Activated naive CD4-positive, alpha-beta T cell treated with anti-CD3 and anti-CD28 coated beads for 36 hours (primary cell): ENCODE measurements around the gene DDX42. TPM values are rescaled to one million over a fixed set of nuclear protein-coding genes. Genes with fewer than 3 reads are reported as not detected.
"Not testable (repeated sequence)": the region's sequence is repeated elsewhere in the genome, so short reads cannot be mapped to it uniquely, and the experiment has no call there.

Experiments used
- CTCF ChIA-PET: fragments of 350-600 bp; sonication (Branson Sonifier 250); formaldehyde crosslinking; loops from one replicate; lab custom pipeline; 2021; ENCODE audit warnings: antibody characterized with exemption; lab: Charles Lee
- DNase-seq: peaks from one replicate; pipeline ENCODE4 v3.0.0-alpha.2; 2020
- H3K27ac Mint-ChIP-seq: one replicate; pipeline ENCODE4 v1.8.0; 2021; ENCODE audit warnings: mild to moderate bottlenecking, mixed read lengths
- H3K27me3 Mint-ChIP-seq: one replicate; pipeline ENCODE4 v1.8.0; 2021; ENCODE audit warnings: low read depth, mixed read lengths
- H3K36me3 Mint-ChIP-seq: one replicate; pipeline ENCODE4 v1.8.0; 2021; ENCODE audit warnings: low read depth, mixed read lengths
- H3K4me1 Mint-ChIP-seq: one replicate; pipeline ENCODE4 v1.8.0; 2021; ENCODE audit warnings: low read depth, mixed read lengths
- H3K4me3 Mint-ChIP-seq: one replicate; pipeline ENCODE4 v1.8.0; 2021; ENCODE audit warnings: mild to moderate bottlenecking, moderate library complexity, mixed read lengths
- H3K9me3 Mint-ChIP-seq: one replicate; pipeline ENCODE4 v1.8.0; 2021; ENCODE audit warnings: mixed read lengths
- intact Hi-C: fragments of 100-400 bp; cut with micrococcal nuclease; formaldehyde crosslinking; loops from one replicate; pipeline ENCODE4 v1.15.1; 2023
- total RNA-seq, 2 experiments: library from RNA; stranded (reverse); gene quantifications; one replicate each; pipeline ENCODE4 v1.2.3, GENCODE V29; 2021

The DDX42 gene
- total RNA-seq, 2 experiments from 2014 or later, result 91.7 to 92.9 TPM

DNA sequence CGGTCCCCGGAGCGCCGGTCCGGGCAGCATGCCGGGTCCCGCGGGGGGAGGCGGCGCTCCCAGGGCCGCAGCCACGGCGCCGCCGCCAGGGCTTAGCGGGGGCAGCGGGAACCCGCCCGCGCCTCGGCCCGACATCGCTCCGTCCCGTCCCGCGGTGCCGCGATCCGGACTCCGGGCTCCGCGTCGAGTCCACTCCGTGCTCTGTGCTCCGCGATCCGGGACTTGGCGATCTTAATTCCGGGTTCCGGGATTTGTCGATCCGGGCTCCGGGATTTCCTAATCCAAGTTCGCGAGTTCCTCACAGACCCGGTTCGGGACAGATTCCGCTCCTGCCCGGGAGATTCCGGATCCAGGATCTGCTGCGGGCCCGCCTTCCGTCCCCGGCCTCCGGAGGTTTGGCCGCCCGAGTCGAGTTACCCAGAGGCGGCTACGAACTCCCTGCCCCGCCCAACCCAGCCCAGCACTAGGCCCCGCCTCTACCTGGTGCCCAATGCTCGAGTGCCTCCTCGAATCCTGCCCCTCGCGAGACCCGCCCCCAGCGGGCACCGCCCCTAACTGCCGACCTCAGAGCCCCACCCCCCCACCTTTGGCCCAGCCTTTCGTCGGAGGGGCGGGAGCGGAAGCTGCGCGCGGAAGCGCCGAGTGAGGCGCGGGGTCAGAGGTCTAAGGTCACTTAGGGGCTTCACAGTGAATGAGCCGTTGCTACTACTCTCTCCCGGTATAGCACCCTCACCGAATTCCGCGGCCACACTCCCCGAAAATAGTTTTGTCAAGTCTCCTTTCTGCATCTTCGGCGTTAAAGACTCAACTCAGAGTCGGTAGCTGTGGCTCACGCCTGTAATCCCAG is 68.8 kb downstream of the DDX42 start, which contains the start of gene SMARCD2:
SMARCD2 (minus strand) TSS at position 146 of the 847 bp plus-strand sequence; CDS start at position 135, 11 bp downstream.
- Mint-ChIP-seq H3K36me3 (peaks cover 3% of the 10 kb centered on the region), H3K27ac (peak within 1 kb of the TSS; percentile 94), H3K9me3 (no peaks in the 10 kb centered on the region), H3K4me1 (peaks cover 40% of the 10 kb centered on the region), H3K4me3 (peak within 1 kb of the TSS; percentile 94), H3K27me3 (no peaks in the 10 kb centered on the region)
- intact Hi-C loops, result loop anchor here (1.0 to 2.0 kb wide), 8 partner anchors 15 to 302 kb away; partner anchors contain the start of genes CCDC47, DCAF7, ERN1 and FTSJ3
- CTCF ChIA-PET, result interaction anchor here (1.5 to 1.6 kb wide), 3 partner anchors 8 to 17 kb away, joined by 4 to 14 read pairs (median 4); partner anchors contain the start of genes FTSJ3 and PSMC5
- peak; percentile 100 for DNase-seq

DNA sequence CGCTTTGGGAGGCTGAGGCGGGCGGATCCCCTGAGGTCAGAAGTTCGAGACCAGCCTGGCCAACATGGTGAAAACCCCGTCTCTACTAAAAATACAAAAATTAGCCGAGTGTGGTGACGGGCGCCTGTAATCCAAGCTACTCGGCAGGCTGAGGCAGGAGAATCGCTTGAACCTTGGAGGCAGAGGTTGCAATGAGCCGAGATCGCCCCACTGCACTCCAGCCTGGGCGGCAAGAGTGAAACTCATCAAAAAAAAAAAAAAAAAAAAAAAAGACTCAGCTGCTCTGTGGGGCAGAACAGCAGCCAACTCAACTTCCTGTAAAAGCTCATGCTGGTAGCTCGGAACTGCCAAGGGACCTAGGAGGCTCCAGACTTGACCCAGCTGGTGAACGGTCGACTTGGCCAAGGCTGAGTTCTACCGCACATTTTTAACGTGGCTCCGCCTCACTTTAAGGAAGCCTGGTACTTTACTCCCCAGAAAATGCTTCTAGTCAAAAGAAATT is 69.5 kb downstream of the DDX42 start:
- CTCF ChIA-PET, result interaction anchor here (0.6 to 1.6 kb wide), 5 partner anchors 8 to 501 kb away, joined by 3 to 14 read pairs (median 4); partner anchors contain the start of genes FTSJ3 and PSMC5
- H3K36me3 Mint-ChIP-seq, H3K27me3 Mint-ChIP-seq, H3K9me3 Mint-ChIP-seq: not testable (repeated sequence)
- intact Hi-C loops, result loop anchor here (1.0 to 2.0 kb wide), 8 partner anchors 16 to 301 kb away; partner anchors contain the start of genes CCDC47, DCAF7, ERN1 and FTSJ3
- peaks cover 42% of the 10 kb centered on the region for H3K4me1 Mint-ChIP-seq
- H3K4me3 Mint-ChIP-seq, result peak overlapping the region; percentile 91
- DNase-seq, result peak; percentile 53
- H3K27ac Mint-ChIP-seq, result peak overlapping the region; percentile 94

DNA sequence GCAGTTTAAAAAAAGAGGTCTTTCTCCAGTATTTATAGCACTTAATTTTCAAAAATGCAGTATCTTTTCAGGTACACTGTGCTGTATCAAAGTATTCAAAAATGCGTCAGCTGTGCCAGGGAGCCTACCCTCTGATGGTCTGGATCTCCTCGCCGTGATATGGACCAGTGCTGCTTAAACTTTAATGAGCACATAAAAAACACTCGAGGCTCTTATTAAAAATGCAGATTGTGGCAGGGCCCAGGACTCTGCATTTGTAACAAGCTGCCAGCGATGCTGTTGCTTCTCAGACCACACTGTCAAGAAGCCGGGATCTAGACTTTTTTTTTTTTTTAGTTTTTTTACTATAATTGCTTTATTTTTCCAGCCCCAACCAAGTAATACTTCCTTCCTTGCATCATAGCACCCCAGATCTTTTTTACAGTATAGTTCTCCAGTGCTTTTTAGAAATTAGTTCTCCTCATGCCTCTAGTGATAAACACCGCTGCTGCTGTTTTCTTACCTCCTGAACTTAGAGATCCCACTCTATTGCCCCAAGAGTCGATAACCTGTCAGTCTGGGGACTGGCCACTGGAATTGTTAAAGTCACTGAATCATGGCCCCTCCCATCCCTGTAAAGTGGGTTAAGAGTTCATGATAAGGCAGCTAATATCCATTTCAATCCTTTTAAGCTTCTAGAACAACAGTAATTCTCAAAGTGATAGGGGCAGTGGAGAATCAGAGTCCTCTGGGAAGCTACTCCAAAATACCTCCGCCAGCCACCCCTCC is 70.1 kb downstream of the DDX42 start:
- intact Hi-C loops, result loop anchor here (1.0 to 2.0 kb wide), 8 partner anchors 17 to 301 kb away; partner anchors contain the start of genes CCDC47, DCAF7, ERN1 and FTSJ3
- H3K4me3 Mint-ChIP-seq, result peak overlapping the region; percentile 91
- peak overlapping the region; percentile 94 for H3K27ac Mint-ChIP-seq
- H3K36me3 Mint-ChIP-seq, result peaks cover 5% of the 10 kb centered on the region
- CTCF ChIA-PET, result interaction anchor here (0.5 to 4.9 kb wide), 10 partner anchors 9 to 500 kb away, joined by 3 to 38 read pairs (median 4); partner anchors contain the start of genes CCDC47, DDX42, FTSJ3 and PSMC5
- H3K4me1 Mint-ChIP-seq, result peaks cover 43% of the 10 kb centered on the region
- H3K9me3 Mint-ChIP-seq, result peaks cover 2% of the 10 kb centered on the region
- H3K27me3 Mint-ChIP-seq, result no peaks in the 10 kb centered on the region
- DNase-seq, result no peak

DNA sequence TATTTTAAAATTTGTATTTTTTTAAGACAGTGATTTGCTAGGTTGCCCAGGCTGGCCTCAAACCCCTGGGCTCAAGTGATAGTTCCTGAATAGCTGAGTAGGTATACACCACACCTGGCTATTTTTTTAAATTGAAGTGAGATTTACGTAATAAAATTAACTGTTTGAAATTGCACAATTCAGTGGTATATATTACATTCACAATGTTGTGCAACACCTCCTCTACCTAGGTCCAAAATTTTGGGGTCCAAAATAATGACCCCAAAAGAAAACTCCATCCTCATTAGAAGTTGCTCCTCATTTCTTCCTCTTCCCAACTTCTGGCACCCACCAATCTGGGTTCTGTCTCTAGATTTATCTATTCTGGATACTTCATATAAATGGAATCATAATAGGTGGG is 71.5 kb downstream of the DDX42 start:
- Mint-ChIP-seq H3K4me1 (peaks cover 37% of the 10 kb centered on the region), H3K27me3 (no peaks in the 10 kb centered on the region), H3K4me3 (no peak overlapping the region), H3K36me3 (peaks cover 2% of the 10 kb centered on the region), H3K27ac (no peak overlapping the region), H3K9me3 (peaks cover 2% of the 10 kb centered on the region)
- CTCF ChIA-PET, result interaction anchor here (1.6 to 4.9 kb wide), 2 partner anchors 14 to 20 kb away, joined by 7 to 38 read pairs; no protein-coding TSS in a partner anchor
- DNase-seq, result no peak
- intact Hi-C loops, result no loop called here

DNA sequence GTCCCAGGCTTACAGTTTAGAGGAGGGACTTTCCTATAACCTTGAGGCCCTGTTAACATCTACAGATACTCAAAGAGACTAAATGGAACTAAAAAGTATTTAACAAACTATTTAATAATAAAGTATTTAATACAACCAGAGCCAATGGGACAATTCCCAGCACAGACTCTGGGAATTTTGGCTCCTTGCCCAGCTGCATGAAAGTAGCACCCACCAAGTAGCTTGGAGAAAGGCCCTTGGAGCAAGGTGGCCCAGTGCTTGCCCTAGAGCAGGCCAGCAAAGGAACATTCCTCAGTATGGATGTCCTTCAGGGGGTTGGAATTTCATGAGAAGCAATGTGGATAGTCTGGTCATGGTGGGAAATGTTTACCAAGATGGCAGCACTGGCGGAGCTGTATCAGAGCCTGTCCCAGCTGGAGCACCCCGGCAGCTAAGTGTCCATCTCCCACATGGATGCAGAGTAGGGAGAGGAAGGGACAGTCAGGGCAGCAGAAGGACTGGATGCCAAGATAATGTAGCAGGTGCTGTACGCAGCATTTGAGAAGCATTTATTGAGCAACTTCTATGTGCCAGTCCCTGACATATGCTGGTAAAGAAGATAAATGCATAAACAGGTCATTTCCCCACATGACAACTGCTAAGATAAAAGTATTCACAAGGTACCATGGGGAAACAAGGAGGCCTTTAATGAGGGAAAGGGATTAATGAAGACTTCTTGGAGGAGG is 73.7 kb downstream of the DDX42 start:
- H3K4me3 Mint-ChIP-seq, result peak overlapping the region; percentile 75
- no peak for DNase-seq
- H3K36me3 Mint-ChIP-seq, result peaks cover 1% of the 10 kb centered on the region
- no peaks in the 10 kb centered on the region for H3K27me3 Mint-ChIP-seq
- peaks cover 28% of the 10 kb centered on the region for H3K4me1 Mint-ChIP-seq
- no peak overlapping the region for H3K27ac Mint-ChIP-seq
- CTCF ChIA-PET, result interaction anchor here (1.5 to 4.9 kb wide), 4 partner anchors 10 to 169 kb away, joined by 3 to 38 read pairs (median 8); no protein-coding TSS in a partner anchor
- peaks cover 2% of the 10 kb centered on the region for H3K9me3 Mint-ChIP-seq
- intact Hi-C loops, result no loop called here

DNA sequence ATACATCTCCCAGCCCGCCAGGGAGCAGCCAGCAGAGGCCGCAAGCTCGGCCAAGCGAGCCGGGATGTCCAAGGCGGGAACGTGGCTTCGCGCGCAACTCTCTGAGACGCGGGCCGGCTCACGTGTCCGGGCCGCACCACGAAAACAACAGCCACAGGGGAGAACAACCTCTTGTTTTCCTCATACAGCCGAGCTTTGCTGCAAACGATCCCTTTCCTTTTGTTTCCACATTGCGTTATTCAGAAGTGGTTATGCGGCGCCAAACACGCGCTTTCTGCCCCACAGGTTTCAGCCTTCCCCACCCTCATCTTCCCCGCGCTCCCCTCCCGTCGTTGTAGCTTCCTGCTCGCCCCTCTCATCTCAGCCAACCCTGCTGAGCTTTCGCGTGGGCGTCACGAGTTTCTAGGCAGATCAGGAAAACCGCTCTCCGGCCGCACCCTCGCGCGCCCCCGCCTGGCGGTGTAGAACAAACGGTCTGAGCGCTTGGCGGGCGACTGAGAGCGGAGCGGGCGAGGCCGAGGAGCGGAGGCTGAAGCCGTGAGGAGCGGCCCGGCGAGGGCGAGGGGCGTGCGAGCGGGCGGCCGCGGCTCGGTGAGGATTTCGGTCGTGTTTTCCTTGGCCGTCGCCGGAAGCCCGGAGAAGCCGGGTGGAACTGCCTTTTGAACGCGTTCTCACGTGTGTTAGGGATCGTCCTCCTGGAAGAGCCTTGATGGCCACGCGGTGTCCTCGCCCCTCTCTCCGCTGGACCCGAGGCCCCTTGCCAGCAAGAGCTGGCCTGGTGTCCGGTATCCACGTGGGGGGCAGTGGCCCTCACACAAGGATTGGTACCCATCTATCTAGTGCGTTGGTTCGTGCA is 75.1 kb downstream of the DDX42 start:
- DNase-seq, result peak; percentile 98
- Mint-ChIP-seq H3K36me3 (peaks cover 1% of the 10 kb centered on the region), H3K27me3 (no peaks in the 10 kb centered on the region), H3K9me3 (peaks cover 2% of the 10 kb centered on the region), H3K4me3 (peak overlapping the region; percentile 75), H3K4me1 (peaks cover 24% of the 10 kb centered on the region), H3K27ac (peak overlapping the region; percentile 82)
- CTCF ChIA-PET, result interaction anchor here (0.6 to 4.9 kb wide), 17 partner anchors 10 to 180 kb away, joined by 3 to 38 read pairs (median 3); partner anchors contain the start of gene DDX42
- intact Hi-C loops, result no loop called here

DNA sequence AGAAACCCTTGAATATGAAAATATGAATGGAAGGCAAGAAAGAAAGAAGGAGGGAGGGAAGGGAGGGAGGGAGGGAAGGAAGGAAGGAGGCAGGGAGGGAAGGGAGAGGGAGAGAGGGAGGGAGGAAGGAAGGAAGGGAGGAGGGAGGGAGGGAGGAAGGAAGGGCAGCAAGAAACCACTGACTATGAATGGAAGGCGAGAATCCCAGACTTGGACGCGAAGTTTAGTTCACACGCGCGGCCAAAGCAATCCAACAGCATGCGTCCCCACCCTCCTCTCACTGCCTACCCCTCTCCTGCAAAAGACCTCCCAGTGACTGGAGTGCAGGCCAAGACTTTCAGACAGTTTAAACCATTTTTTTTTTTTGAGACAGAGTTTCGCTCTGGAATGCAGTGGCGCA is 76.4 kb downstream of the DDX42 start:
- H3K4me1 Mint-ChIP-seq, result peaks cover 21% of the 10 kb centered on the region
- CTCF ChIA-PET, result interaction anchor here (1.2 kb wide), 1 partner anchor 16 kb away, joined by 3 read pairs; no protein-coding TSS in a partner anchor

DNA sequence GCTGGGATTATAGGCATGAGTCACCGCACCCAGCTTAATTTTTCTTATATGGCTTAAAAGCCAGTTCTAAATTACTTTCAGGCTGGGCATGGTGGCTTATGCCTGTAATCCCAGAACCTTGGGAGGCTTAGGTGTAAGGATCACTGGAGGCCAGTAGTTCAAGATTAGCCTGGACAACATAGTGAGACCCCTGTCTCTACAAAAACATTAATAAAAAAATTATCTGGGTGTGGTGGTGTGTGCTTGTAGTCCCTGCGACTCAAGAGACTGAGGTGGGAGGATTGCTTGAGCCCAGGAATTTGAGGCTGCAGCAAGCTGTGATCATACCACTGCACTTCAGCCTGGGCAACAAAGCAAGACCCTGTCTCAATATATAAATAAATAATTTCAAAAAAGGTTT is 79.3 kb downstream of the DDX42 start:
- Mint-ChIP-seq H3K4me3 (no peak overlapping the region), H3K27ac (no peak overlapping the region), H3K4me1 (peaks cover 10% of the 10 kb centered on the region), H3K27me3 (no peaks in the 10 kb centered on the region), H3K9me3 (no peaks in the 10 kb centered on the region), H3K36me3 (no peaks in the 10 kb centered on the region)
- intact Hi-C loops, result no loop called here
- CTCF ChIA-PET, result no interaction called here
- DNase-seq, result no peak

More for the DNA sequence above, 76.4 kb downstream of the DDX42 start:
- Mint-ChIP-seq H3K36me3 (peaks cover 1% of the 10 kb centered on the region), H3K27me3 (no peaks in the 10 kb centered on the region), H3K9me3 (peaks cover 2% of the 10 kb centered on the region), H3K27ac (no peak overlapping the region), H3K4me3 (no peak overlapping the region)
- intact Hi-C loops, result no loop called here
- no peak for DNase-seq

DNA sequence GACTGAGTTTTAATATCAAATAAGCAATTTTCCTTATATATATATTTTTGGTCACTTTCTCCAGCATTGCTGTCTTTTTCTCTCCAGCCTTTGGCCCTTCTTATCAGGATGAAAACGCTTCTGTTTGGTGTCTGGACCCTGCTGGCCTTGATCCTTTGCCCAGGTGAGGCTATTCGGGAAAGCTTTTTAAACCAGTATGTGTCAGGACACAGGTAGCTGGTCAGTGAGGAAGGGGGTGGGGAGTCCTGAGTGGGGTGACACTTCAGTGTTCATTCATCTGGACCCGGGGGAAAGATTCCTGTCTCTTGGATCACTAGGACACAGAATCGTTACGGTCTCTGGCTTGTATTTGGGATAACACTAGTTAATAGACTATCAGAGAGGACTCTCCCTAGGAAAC is 80.7 kb downstream of the DDX42 start:
- Mint-ChIP-seq H3K4me1 (no peaks in the 10 kb centered on the region), H3K27me3 (no peaks in the 10 kb centered on the region), H3K9me3 (no peaks in the 10 kb centered on the region), H3K4me3 (no peak overlapping the region), H3K36me3 (no peaks in the 10 kb centered on the region), H3K27ac (no peak overlapping the region)
- CTCF ChIA-PET, result interaction anchor here (1.0 kb wide), 1 partner anchor 28 kb away, joined by 5 read pairs; no protein-coding TSS in a partner anchor
- DNase-seq, result no peak
- intact Hi-C loops, result no loop called here

DNA sequence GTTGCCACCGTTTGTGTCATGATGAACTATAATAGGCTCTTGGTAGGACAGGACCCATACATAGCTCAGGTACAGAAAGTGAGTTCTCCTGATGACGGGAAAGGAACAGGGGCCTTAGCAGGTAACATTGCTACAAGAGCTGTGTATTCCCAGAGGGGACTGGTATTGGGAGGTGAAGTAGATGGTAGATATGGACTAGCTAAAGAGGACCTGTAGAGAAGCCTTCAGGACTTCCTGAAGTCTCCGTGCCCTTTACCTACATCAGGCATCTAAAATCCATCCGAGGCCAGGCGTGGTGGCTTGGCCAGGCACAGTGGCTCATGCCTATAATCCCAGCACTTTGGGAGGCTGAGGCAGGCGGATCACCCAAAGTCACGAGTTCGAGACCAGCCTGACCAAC is 81.2 kb downstream of the DDX42 start:
- Mint-ChIP-seq H3K36me3 (no peaks in the 10 kb centered on the region), H3K27ac (no peak overlapping the region), H3K4me3 (no peak overlapping the region), H3K4me1 (no peaks in the 10 kb centered on the region), H3K27me3 (no peaks in the 10 kb centered on the region), H3K9me3 (no peaks in the 10 kb centered on the region)
- intact Hi-C loops, result no loop called here
- CTCF ChIA-PET, result interaction anchor here (1.0 to 1.6 kb wide), 2 partner anchors 10 to 28 kb away, joined by 3 to 5 read pairs; no protein-coding TSS in a partner anchor
- no peak for DNase-seq
